ELF-1 (cell line): ENCODE data around the gene DGKD.

Experiments used
- DNase-seq: peaks from one replicate; pipeline ENCODE4 v3.0.0-alpha.2; 2016; ENCODE audit warnings: low read depth, low spot score

DGKD gene

DNA sequence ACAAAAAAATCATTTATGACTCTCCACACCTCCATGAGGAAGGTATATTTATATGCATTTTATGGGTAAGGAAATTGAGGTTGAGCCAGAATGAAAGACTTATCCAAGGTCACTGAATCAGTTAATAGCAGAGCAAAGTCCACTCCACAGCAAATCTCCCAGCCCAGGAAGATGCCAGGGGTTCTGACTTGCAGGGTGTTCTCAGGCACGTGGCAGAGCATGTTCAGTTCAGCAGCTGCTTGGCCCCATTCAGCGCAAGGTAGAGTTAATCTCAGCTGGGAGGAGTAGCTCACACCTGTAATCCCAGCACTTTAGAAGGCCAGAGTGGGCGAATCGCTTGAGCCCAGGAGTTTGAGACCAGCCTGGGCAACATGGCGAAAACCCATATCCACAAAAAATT lies 17.8 kb upstream of the DGKD start:
- no peak for DNase-seq

DNA sequence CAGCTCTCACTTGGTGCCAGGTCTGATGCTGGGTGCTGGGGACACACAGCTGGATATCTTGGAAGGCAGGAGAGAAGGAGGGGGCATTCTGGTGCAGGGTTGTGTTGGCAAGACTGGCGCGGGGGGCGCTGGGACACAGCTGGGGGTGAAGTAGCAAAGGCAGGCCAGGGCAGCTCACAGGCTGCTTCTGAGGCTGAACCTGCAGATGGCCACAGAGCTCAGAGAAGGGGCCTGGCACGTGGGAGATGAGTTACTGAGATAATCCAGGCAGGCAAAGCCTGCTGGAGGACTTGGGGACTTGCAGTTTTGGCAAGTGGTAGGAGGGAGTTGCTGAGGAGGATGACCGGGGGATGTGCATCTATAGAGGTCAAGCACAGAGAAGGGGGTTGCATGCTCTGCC lies 16.2 kb upstream of the DGKD start:
- no peak for DNase-seq

DNA sequence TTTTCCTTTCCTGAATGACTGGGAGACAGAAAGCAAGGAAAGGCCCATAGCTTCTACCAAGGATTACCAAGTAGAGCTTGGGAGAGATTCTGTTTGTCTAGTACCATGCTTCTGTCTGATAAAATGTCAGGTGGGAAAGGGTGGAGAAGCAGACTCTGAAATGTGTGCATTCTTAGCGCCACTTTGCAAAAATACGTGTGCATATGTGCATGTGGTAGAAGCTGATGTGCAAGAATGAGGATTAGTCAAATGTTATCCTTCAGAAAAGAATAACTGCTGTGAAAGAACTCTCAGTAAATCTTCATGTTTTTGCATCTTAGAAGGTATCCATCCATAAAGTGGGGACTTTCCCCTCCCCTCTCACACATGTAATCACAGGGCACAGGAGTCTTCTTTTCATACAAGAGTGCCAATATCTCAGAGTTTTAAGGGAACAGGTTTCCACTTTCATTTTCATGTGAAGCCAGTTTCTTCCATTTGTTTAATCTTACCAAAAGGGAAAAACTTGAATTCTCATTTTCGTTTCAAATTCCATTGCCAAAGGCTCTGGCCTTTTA lies 15.4 kb upstream of the DGKD start:
- no peak for DNase-seq

DNA sequence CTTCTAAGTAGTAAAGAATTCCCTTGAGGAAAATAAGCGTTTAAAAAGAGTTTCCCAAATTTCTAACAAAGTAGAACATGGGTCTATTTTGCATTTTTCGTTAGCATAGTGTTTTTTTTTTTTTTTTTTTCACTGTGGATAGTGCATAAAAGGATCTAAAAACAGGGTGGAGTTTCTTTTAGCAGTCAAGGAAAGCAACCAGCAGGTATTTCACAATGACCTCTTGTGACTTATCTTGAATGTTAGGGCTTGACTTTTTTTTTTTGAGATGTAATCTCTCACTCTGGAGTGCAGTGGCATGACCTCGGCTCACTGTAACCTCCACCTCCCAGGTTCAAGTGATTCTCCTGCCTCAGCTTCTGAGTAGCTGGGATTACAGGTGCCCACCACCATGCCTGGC lies 14.9 kb upstream of the DGKD start:
- DNase-seq, result no peak

DNA sequence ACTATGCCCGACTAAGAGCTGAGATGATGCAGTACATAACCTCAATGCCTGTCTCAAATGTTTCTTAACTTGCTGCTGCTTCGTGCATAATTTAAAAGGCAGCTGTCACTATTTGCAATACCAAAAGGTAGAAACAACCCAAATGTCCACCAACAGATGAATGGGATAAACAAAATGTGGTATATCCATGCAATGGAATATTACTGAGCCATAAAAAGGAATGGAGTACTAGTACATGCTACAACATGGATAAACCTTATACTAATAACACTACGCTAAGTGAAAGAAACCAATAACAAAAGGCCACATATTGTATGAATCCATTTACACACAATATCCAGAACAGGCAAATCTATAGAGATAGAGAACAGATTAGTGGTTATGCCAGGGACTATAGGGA lies 13.0 kb upstream of the DGKD start:
- DNase-seq, result no peak

DNA sequence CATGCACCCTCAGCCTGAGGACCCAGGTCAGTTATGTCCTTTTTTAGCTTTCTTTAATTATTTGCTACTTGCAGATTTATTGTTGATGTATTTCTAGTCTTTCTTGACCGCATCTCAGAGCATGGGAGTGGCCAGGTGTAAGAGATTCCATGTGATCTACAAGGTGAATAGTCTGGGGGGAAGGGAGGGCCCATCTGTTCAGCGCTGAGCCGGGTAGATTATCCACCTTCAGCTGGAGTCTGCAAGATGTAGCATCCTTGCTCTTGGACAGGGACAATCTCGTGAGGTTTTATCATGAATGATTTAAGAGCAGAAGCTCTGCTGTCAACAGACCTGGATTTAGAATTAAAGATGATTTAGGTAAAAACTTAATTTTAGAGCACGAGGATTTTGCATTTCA lies 12.0 kb upstream of the DGKD start:
- no peak for DNase-seq

DNA sequence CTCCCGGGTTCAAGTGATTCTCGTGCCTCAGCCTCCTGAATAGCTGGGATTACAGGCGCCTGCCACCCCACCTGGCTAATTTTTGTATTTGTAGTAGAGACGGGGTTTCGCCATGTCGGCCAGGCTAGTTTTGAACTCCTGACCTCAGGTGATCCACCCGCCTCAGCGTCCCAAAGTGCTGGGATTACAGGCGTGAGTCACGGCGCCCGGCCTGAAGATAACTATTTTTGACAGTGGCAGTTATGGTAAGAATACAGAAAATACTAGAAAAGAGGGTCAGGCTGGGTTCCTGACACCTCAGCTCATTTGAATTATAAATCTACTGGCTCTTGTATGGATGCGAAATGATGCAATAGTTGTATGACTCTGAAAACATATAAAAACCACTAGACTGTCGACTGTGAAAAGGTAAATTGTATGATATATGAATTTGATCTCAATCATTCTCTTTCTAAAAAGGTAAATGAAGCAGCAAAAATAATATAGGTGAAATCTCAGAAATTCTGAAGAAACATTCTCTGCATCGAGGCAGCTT lies 11.1 kb upstream of the DGKD start:
- no peak for DNase-seq

DNA sequence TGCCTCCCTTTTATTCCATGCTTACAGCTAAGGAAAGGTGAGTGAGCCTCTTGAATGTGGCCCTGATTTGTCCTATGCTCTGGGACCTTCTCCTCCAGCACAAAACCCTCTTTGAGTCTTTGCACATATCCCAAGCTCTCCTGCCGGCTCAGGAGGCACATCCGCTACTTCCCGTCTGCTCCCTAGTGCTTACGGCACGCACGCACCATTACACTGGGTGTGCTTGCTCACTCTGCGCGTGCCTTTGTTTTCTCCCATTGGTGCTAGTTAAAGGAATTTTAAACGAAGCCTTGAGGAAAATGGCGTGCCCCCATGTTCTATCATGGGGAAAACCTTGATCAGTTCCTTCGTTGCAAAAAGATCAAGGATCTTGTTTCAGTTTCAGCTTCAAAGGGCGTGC lies 7.9 kb upstream of the DGKD start:
- DNase-seq, result no peak

DNA sequence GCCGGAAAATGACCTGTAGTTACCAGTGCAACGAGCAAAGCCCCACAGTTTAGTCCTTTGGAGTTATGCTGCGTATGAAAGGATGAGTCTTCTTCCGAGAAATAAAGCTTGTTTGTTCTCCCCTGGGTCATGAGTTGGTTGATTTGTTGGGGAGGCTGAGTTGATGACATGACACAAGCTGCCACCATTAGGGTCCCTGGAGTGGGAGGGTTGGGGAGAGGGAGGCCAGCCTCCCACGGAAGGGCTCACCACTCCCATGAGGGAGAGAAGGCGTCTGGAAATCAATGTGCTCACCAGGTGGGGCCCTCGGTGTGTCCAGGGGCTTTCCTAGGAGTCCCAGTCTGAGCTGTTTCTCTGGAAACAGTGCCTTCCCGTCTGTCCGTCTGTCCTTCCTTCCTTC lies 7.4 kb upstream of the DGKD start:
- DNase-seq, result no peak

DNA sequence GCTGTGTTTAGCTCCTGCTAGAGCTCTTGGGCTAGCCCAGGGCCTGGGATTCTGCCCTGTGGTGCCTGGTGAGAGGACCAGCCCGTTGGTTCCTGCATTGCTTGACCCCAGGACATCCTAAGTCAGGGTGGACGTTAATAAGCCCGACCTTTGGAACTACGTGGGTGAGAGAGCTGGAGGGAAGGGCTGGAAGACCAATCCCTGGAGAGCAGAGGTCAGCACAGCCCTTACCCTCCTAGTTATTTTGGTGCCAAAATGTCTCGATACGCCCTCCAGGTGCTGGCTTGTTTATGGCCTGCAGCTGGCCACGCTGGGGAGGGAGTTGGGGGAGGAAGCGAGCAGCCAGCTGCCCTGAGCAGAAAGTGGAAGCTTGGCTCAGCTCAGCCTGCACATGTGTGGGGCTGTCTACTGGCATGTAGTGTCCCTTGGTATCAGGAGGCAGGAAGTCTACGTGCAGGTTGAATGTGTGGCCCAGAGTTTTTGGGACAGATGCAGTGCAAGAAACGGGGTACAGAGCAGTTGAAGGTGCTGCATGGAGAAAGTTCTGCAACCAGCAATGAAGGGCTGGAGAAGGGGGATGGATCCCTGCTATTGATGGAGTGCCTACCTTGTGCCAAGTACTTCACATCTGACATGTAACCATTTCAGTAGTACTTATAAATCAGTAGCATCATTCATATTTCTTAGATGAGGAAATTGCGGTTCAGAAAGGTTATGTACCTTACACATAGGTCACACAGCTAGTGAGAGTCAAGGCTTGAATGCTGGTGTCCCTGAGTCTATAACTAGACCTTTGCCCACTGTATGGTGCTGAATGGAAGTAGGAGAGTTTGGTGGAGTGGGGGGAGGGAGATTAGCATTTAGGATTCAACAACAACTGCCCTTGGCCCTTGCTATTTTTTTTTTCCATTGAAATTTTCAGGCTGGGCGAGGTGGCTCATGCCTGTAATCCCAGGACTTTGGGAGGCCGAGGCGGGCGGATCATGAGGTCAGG lies 5.0 kb upstream of the DGKD start:
- no peak for DNase-seq

DNA sequence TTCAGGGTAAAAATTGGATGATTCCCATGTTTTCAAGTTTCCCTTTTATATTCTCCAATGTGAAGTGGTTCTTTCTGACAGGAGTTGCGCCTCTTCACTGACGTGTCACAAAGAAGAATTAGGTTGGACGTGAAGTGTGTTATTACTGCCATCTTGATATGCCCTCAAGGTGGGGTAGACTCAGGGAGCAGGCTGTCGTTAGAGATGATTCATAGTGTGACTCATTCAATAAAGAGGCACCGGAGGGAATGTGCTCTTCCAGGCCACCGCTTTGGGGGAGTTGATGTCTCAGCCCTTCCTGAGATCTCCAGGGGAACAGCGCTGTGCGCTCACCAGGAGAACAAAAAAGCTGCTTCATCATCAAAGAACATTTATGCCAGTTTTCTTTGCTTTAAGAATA lies 3.6 kb upstream of the DGKD start:
- DNase-seq, result peak; percentile 65

DNA sequence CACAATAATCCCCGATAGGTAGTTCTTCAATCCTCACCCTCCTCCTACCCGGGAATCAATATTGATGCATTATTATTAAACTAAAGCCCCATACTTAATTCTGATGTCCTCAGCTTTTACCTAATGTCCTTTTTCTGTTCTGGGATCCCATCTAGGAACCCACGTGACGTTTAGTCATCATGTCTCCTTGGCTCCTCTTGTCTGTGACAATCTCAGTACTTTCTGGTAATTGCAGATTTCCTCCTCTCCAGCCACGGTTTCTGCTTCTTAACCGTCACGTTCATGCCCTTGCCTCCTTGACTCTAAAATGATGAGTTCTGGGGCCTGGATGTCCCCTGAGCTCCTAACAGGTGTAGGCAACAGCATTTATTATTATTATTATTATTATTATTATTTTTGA lies 2.9 kb upstream of the DGKD start:
- no peak for DNase-seq

DNA sequence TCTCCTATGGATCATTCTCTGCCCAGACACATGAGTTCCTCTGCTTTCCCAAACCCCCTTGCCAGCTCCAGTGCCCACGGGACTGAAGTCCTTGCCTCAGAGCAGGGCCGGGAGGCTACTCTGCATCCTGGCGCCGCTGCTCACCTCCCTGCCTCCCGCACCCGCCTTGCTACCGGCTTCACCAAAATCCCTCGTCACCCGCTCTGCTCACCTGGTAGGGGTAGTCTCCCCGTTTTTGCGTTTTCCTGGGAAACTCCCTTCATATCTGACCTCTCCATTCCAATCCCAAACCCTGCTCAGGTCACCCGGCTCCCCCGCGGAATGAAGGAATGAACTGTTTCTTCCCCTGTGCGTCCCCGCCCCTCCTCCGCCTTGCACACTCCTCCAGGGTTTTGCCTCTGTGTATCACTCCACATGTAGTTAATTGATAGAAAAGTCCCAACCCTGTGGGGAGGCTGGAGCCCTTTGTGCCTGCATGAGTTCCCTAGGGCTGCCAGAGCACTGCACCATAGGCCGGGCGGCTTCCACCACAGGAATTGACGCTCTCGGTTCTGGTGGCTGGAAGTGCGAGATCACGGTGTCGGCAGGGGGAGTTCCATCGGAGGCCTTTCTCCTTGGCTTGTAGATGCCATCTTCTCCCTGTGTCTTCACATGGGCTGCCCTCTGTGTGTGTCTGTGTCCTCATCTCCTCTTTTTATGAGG lies 2.0 kb upstream of the DGKD start:
- no peak for DNase-seq

DNA sequence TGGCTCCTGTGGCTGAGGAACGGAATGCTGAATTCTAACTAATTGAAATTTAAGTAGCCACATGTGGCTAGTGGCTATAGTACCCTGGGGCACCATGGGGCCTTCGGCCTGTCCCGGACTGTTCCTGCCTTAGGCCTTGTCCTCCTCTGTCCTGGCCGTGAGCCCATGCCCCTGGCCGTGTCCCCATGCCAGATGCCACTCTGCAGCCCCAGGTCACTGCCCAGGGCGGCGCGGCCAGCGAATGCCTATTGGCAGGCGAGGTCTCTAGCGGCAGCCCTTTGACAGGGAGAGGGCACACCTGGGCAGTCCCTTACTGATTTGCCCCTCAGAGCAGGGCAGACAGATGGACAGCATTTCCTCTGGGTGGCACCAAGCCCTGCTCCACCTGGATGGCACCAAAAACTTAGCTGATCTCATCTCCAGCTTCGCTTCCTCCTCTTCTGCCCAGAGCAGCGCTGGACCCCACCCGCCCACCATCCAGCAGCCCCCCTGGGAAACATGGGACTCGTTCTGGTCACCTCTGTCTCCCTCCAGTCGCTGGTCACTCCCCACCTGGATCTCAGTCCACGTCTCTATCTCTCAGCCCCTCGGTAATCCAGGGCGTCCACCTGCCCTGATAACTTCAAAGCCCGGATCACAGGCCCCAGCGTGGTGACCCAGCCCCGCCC lies 1.1 kb upstream of the DGKD start:
- DNase-seq, result no peak

DNA sequence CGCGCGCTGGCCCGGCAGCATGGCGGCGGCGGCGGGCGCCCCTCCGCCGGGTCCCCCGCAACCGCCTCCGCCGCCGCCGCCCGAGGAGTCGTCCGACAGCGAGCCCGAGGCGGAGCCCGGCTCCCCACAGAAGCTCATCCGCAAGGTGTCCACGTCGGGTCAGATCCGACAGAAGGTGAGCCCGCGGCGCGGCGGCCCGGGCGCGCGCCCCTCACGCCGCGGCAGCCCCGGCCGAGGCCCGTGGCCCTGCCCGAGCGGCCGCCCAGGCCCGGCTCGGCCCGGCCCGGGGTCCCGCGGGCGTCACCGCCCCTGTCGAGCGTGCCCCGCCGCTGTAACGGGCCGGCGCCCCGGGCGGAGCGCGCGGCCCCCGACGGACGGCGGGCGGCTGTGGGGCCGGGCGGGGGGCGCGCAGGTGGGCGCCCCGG lies 218 bp downstream of the DGKD start:
- DNase-seq, result no peak

DNA sequence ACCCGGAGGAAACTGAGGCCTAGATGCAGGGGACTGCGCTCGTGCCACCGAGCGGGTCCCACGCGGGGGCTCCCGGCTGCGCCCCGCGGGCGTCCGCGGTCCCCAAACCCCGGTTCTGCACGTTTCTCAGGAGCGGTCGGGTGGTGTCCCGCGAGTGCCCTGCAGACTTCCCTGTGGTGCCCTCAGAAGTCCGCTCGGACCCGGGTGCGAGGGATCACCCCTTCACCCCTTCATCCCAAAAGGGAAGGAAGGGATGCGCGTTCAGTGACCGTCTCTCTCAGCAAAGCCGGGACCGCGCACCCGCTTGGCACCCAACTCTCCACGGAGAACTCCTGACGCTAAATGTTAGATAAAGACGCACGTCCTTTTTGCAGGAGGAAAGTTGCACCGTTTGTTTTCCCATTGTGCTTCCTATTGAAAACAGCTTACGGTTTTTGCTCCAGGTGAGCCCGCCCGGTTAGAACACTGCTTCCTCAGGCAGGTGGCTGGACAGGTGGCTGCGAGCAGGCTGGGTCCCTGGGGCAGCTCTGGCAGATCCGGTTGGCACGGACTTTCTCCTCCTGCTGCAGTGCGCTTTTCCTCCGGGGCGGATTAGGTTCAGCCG lies 779 bp downstream of the DGKD start:
- DNase-seq, result peak; percentile 27

DNA sequence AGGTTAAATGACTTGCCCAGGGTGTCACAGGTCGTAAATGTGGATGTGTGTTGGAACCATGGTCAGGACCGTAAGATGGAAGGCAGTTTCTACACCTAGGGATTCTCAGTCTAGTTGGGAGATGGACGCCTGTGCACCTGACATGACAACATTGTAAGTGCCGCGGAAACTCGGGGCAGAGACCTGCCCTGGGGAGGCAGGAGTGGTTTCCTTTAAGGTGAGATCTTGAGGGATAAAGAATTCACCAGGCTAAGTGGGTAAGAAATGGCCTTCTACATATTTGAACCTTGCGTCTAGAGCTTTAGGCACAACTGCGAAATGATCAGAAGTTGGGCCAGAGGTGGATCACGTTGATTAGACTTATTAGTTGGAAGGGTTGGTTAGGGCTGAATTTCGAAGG lies 1.6 kb downstream of the DGKD start:
- DNase-seq, result no peak

DNA sequence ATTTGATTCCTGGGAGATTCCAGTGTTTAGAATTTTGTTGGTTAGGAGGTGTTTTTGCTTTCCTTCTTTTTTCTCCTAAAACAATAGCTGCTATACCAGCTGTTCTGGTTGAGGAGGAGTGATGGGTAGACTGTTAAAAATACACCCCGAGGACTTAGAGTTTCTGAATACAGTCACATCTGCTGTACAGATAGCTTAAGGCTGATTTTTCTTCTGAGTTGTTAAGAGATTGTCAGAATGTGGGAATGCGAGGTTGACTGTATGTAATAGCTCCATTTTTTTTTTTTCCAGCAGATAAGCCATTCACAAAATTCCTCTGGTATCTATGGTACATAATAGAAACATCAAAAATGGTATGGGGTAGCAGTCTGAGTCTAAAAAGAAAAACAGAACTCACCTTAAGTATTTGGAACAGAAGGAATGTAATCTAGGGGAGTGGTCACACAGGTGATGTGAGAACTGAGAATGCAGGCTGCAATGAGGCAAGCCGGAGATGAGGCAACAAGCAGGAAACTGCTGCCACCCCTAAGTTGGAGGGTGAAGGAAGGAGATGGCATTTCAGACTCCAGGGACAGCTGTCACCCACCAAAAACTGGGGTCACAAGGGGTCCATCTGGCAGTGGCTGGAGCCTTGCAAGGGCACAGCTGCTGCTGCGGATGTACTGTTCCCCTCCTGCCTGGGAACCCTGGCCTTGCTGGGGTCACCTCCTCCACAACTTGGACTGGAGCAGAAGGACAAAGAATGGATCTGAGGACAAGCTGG lies 2.4 kb downstream of the DGKD start:
- DNase-seq, result no peak

DNA sequence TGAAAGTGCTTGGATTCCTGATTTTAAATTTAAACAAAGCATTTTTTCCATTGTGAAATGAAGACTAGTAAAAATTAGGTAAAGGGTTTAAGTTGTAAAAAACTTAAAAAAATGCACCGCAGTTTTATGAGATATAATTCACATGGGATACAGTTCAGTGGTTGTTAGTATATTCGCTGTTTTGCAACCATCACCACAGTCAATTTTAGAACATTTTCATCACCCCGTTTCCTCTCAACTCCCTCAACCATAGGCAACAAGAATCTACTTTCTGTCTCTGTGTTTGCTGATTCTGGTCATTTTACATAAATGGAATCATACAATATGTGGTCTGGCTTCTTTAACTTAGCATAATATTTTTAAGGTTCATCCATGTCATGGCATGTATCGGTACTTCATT lies 4.0 kb downstream of the DGKD start:
- no peak for DNase-seq

DNA sequence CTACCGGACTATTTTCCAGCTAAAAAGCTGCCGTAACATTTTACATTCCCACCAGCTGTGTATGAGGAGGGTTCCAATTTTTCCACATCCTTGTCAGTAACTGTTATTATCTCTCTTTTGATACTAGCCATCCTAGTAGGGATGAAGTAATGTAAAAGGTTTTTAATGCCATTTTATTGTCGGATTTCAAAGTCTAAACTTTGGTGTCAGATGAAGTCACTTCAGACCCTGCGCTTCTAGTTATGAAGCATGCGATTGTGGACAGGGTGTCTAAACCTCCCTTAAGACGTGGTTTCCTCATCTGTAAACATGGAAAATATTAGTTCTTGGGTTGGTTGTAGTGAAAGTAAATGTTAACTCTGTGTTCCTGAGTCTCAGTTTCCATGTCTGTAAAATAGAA lies 4.7 kb downstream of the DGKD start:
- DNase-seq, result no peak

DNA sequence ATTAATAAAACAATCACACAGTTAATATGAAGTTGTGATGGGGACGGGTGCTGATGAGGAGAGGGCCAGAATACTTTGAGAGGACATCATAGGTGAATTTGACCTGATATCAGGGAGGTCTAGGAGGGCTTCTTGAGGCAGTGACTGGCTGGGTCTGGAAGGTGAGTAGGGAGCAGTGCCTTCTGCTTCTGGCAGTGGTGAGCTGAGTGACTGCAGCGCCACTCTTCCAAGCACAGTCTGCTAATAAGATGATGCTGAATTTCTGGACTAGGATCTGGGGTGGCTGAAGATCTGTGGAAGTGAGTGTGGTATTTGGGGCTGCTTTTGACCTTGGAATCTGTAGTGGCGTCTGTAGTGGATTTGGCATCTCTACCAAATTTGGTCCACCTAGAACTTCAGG lies 5.5 kb downstream of the DGKD start:
- peak; percentile 36 for DNase-seq
